ENCODE measurements around the gene ELAPOR1. TPM values are rescaled to one million over a fixed set of nuclear protein-coding genes. Genes with fewer than 3 reads are reported as not detected.

The ELAPOR1 gene
- total and polyA plus RNA-seq, 8 donors: 25.5 to 185 (median 69.2) TPM

DNA sequence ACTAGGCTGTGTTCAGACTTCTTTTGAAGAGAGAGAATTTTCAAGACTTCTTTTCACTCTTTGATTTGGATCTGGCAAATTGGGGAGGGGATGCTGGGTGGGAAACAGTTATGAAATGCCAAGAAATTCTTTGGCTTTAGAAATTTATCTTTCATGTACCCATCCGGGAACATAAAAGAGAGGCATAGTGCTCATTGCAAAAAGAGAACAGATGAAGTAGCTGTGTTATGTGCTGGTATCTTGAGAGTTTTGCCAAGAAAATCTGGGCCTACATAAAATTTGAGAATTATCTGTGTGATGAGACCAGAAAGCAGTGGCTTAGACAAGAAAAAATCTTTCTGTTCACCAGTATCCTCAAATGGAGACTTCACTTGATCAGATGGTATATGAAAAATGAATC, 19.0 kb upstream of the ELAPOR1 start:
- Histone ChIP-seq H3K9me3 (no peaks in the 10 kb centered on the region), H3K4me3 (no peak overlapping the region), H3K27ac (peak overlapping the region in 4 of 5 donors; percentile 17 to 99 (median 74)), H3K27me3 (no peaks in the 10 kb centered on the region), H3K4me1 (peaks cover 19 to 65% (median 54%) of the 10 kb centered on the region in 4 donors), H3K36me3 (peaks cover 15 to 45% (median 33%) of the 10 kb centered on the region in 4 donors)
- no peak for DNase-seq
- 69 to 97% (median 90%) methylated on average over 1 of the region's 1 CpG for WGBS, 5 donors
- TF ChIP-seq EP300 (IDR thresholded peaks at IDR 0.05) (no peak), POLR2A (IDR thresholded peaks at IDR 0.05) (no peak), CTCF (IDR thresholded peaks at IDR 0.05) (no peak), POLR2AphosphoS5 (IDR thresholded peaks at IDR 0.05) (no peak)
- intact Hi-C loops (cut with DNase I; ENCODE audit: low total_unique reads): no loop called here

- peak overlapping the region in 3 of 5 donors; percentile 12 to 60 (median 34) for H3K27ac ChIP-seq
- intact Hi-C loops (cut with DNase I; ENCODE audit: low total_unique reads): no loop called here
Observed at GRCh38 chr1:109095631-109096030, 18.3 kb upstream of the ELAPOR1 start.

GRCh38 chr1:109096120-109096519, 17.8 kb upstream of the ELAPOR1 start:
- DNase-seq: peak in 1 of 2 donors; percentile 85
- peaks cover 15 to 45% (median 33%) of the 10 kb centered on the region in 4 donors for H3K36me3 ChIP-seq

More at GRCh38 chr1:109095631-109096030, 18.3 kb upstream of the ELAPOR1 start:
- no peaks in the 10 kb centered on the region for H3K9me3 ChIP-seq
- H3K27me3 ChIP-seq: no peaks in the 10 kb centered on the region
- peaks cover 15 to 45% (median 33%) of the 10 kb centered on the region in 4 donors for H3K36me3 ChIP-seq
- DNase-seq: no peak
- H3K4me1 ChIP-seq: peaks cover 19 to 62% (median 49%) of the 10 kb centered on the region in 4 donors
- WGBS, 5 donors: 85 to 100% (median 89%) methylated on average over 1 of the region's 1 CpG
- no peak for TF ChIP-seq EP300 (IDR thresholded peaks at IDR 0.05)
- TF ChIP-seq POLR2A (IDR thresholded peaks at IDR 0.05): no peak
- no peak for TF ChIP-seq CTCF (IDR thresholded peaks at IDR 0.05)
- TF ChIP-seq POLR2AphosphoS5 (IDR thresholded peaks at IDR 0.05): no peak
- no peak overlapping the region for H3K4me3 ChIP-seq

More at GRCh38 chr1:109096120-109096519, 17.8 kb upstream of the ELAPOR1 start:
- Histone ChIP-seq H3K27me3 (no peaks in the 10 kb centered on the region), H3K4me1 (peaks cover 23 to 66% (median 53%) of the 10 kb centered on the region in 4 donors), H3K4me3 (no peak overlapping the region), H3K27ac (peak overlapping the region in 3 of 5 donors; percentile 12 to 60 (median 34)), H3K9me3 (no peaks in the 10 kb centered on the region)
- TF ChIP-seq POLR2A (IDR thresholded peaks at IDR 0.05) (no peak), CTCF (IDR thresholded peaks at IDR 0.05) (no peak), POLR2AphosphoS5 (IDR thresholded peaks at IDR 0.05) (peak in 1 of 3 donors; percentile 41)
- intact Hi-C loops (cut with DNase I; ENCODE audit: low total_unique reads): no loop called here
- WGBS, 5 donors: 17 to 37% (median 20%) methylated on average over 1 of the region's 1 CpG

Measured in stomach (tissue), 9 donors.